Nucleus accumbens (tissue), 56 donors: ENCODE measurements around the gene OR5M8.

Experiments used
- DNase-seq, 56 donors: peaks; one replicate each; lab custom pipeline; 2025; lab: John Stamatoyannopoulos, UW

Gene OR5M8

GRCh38 chr11:56491270-56491669 is at the start of gene OR5M8:
Gene OR5M8, minus strand, starts transcription at chr11:56491370. Its CDS starts 0 bp downstream, at chr11:56491370.
- no peak for DNase-seq

- no peak for DNase-seq
Measured at GRCh38 chr11:56533054-56533740, 42.0 kb upstream of the OR5M8 start.

- DNase-seq = no peak
Measured at GRCh38 chr11:56531856-56532255, 40.7 kb upstream of the OR5M8 start.

DNA sequence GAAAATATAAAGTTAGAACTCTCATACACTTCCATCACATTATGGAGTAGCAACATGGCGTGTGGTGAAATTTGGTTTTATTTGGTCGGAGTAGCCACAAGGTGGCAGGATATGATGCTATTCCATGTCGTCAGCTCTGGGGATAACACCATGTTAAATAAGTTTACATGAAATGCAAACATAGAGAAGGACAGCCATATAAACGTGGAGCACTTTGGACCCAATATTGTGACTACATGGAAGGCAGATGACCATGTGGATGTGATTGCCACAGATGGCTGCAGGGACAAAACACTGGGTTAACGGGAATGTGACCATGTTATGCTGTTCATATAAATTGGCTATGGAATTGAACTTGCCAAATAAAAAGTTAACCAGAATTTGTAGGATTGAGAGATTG is 30.8 kb upstream of the OR5M8 start:
- no peak for DNase-seq

GRCh38 chr11:56513280-56513679 is 22.1 kb upstream of the OR5M8 start:
- no peak for DNase-seq

DNA sequence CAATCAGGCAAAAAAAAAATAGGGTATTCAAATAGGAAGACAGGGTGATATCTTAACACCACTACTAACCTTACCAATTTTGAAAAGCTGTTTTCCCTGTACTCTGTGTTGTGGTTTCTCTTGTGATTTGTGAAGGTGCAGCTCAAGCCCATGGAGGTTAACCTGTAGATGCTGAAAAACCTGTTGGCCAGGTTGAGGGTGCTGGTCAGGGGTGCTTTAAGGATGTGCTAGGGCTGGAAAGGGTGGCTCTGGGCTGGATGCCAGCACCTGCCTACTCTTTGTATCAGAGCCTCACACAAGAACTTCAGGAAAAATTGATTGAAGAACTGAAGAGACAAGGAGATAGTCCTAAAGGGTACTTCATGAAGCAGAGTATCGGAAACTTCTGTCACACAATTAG is 18.3 kb upstream of the OR5M8 start:
- DNase-seq = no peak

- no peak for DNase-seq
Measured at GRCh38 chr11:56497010-56497409, 5.8 kb upstream of the OR5M8 start.

DNA sequence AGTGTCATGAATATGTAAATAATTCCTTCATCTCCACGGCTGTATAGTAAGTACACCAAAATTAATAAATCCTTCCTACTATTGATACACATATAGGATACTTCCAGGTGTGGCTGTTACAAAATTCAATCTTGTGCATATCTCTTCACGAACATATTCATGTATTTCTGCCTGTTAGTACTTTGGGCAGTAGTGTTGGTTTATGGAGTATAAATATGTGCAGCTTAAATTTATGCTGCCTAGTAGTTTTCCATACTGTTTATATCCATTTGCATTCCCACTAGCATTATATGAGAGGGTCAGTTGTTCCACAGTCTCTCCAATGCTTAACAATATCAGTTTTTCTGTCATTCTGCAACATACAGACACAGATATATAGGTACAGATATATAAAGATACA is 3.9 kb upstream of the OR5M8 start:
- no peak for DNase-seq

GRCh38 chr11:56486801-56487200 is 4.4 kb downstream of the OR5M8 start:
- no peak for DNase-seq

- DNase-seq = no peak
Measured at GRCh38 chr11:56474729-56475235, 16.4 kb downstream of the OR5M8 start.

- no peak for DNase-seq
Measured at GRCh38 chr11:56473252-56473651, 17.9 kb downstream of the OR5M8 start, which contains the start of gene OR5M3. Gene OR5M3, minus strand, starts transcription at chr11:56473352. Its CDS starts 2,855 bp downstream, at chr11:56470497.

- no peak for DNase-seq
Measured at GRCh38 chr11:56457076-56457475, 34.1 kb downstream of the OR5M8 start.

GRCh38 chr11:56453521-56453920 is 37.6 kb downstream of the OR5M8 start:
- DNase-seq = no peak
